Activated T-helper 17 cell treated with anti-CD3 and anti-CD28 coated beads, Interleukin-2, amount 50 U/mL, for 72 hours (primary cell): Measurements from ENCODE around the gene ZNF486. TPM values are rescaled to one million over a fixed set of nuclear protein-coding genes. Genes with fewer than 3 reads are reported as not detected.
"Not testable (repeated sequence)": the region's sequence is repeated elsewhere in the genome, so short reads cannot be mapped to it uniquely, and the experiment has no call there.

Experiments used
- ATAC-seq: fragments of 150-1000 bp; cut with Tn5 transposase; replicated peaks from 2 replicates; pipeline ENCODE4 v1.10.0; 2021; ENCODE audit warnings: mild to moderate bottlenecking, moderate library complexity
- H3K27ac Mint-ChIP-seq: one replicate; pipeline ENCODE4 v1.8.0; 2022; ENCODE audit warnings: mixed read lengths
- H3K27me3 Mint-ChIP-seq: one replicate; pipeline ENCODE4 v1.8.0; 2022; ENCODE audit warnings: mixed read lengths
- H3K36me3 Mint-ChIP-seq: one replicate; pipeline ENCODE4 v1.8.0; 2022; ENCODE audit warnings: low read depth, mild to moderate bottlenecking, mixed read lengths
- H3K4me1 Mint-ChIP-seq: one replicate; pipeline ENCODE4 v1.8.0; 2022; ENCODE audit warnings: mixed read lengths
- H3K4me3 Mint-ChIP-seq: one replicate; pipeline ENCODE4 v1.8.0; 2022; ENCODE audit warnings: mild to moderate bottlenecking, mixed read lengths
- H3K9me3 Mint-ChIP-seq: one replicate; pipeline ENCODE4 v1.8.0; 2022; ENCODE audit warnings: mixed read lengths
- total RNA-seq, 2 donors: library from RNA; stranded (reverse); gene quantifications; one replicate each; pipeline ENCODE4 v1.2.3, GENCODE V29; 2022

The ZNF486 gene
- total RNA-seq, 2 donors from 2014 or later = 8.4 to 12.8 TPM

DNA sequence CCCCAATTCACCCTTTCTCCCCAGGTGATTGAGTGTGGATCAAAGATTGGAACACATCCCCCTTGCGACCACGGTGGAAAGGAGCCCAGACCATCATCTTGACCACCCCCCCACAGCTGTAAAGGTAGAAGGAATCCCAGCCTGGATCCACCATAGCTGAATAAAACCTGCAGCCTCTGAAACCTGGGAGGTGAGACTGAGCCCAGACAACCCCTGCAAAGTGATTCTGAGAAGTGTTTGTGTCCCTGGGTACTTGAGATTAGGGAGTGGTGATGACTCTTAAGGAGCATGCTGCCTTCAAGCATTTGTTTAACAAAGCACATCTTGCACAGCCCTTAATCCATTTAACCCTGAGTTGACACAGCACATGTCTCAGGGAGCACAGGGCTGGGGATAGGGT, 81.2 kb downstream of the ZNF486 start:
- H3K4me1 Mint-ChIP-seq = peaks cover 11% of the 10 kb centered on the region
- not testable (repeated sequence) for H3K27me3 Mint-ChIP-seq, H3K4me3 Mint-ChIP-seq, ATAC-seq, H3K36me3 Mint-ChIP-seq, H3K27ac Mint-ChIP-seq, H3K9me3 Mint-ChIP-seq

Other genes starting within 250 kb of the ZNF486 start
- 1 to 10 TPM; 7.7 to 8.4 TPM for gene ZNF682, start 127.7 kb upstream of the ZNF486 start, total RNA-seq
- 10 to 100 TPM; 11.8 to 15.5 TPM for gene ZNF90, start 89.2 kb upstream of the ZNF486 start, total RNA-seq